GM23338 (cell line): ENCODE results near the gene MARCHF9. TPM values are rescaled to one million over a fixed set of nuclear protein-coding genes. Genes with fewer than 3 reads are reported as not detected.

Experiments
- CREB1 ChIP-seq: fragments of 250-450 bp; sonication (Bioruptor Pico); IDR thresholded peaks from 2 replicates; pipeline ENCODE4 v1.5.0; 2020; ENCODE audit warnings: low read depth, mild to moderate bottlenecking, moderate library complexity
- ETS1 ChIP-seq: IDR thresholded peaks from 2 replicates; pipeline ENCODE4 v1.6.1; 2016; ENCODE audit warnings: antibody characterized with exemption
- EZH2 ChIP-seq: fragments of 200-600 bp; sonication (generic); IDR thresholded peaks from one replicate; pipeline ENCODE4 v1.8.0; 2017; ENCODE audit warnings: antibody characterized with exemption, mild to moderate bottlenecking, low read depth; ENCODE audit not compliant: unreplicated experiment
- EZH2phosphoT487 ChIP-seq: fragments of 200-600 bp; sonication (generic); IDR thresholded peaks from one replicate; pipeline ENCODE4 v1.8.1; 2018; ENCODE audit warnings: antibody characterized with exemption; ENCODE audit not compliant: unreplicated experiment
- JUNB ChIP-seq: IDR thresholded peaks from one replicate; pipeline ENCODE4 v1.6.1; 2016; ENCODE audit warnings: antibody characterized with exemption; ENCODE audit not compliant: unreplicated experiment
- NANOG ChIP-seq: IDR thresholded peaks from 2 replicates; pipeline ENCODE4 v1.6.1; 2016; ENCODE audit warnings: antibody characterized with exemption, borderline replicate concordance
- POLR2AphosphoS5 ChIP-seq: IDR thresholded peaks from 2 replicates; pipeline ENCODE4 v1.6.1; 2016; ENCODE audit warnings: antibody characterized with exemption, low read depth
- REST ChIP-seq: IDR thresholded peaks from one replicate; pipeline ENCODE4 v1.6.1; 2018; ENCODE audit warnings: antibody characterized with exemption; ENCODE audit not compliant: unreplicated experiment
- STAT1 ChIP-seq: IDR thresholded peaks from one replicate; pipeline ENCODE4 v1.6.1; 2016; ENCODE audit warnings: antibody characterized with exemption; ENCODE audit not compliant: unreplicated experiment
- ZNF331 ChIP-seq: fragments of 250-450 bp; sonication (Bioruptor Pico); IDR thresholded peaks from 2 replicates; pipeline ENCODE4 v1.5.0; 2020; ENCODE audit warnings: low read depth, mild to moderate bottlenecking, moderate library complexity
- ZNF462 ChIP-seq: fragments of 250-450 bp; sonication (Bioruptor Pico); IDR thresholded peaks from 2 replicates; pipeline ENCODE4 v1.5.0; 2020; ENCODE audit warnings: mild to moderate bottlenecking, moderate library complexity
- microRNA-seq: library from miRNA; unstranded; fragments of <30 nt; microRNA quantifications from one replicate; pipeline ENCODE4, GENCODE V29; 2017
- polyA plus RNA-seq: library from polyadenylated mRNA; unstranded; fragments of >200 nt; fragmentation: Nextera tagmentation; extraction: Ambion mirVana; gene quantifications from 2 replicates; pipeline ENCODE4 v1.2.1, GENCODE V29; 2016
- small RNA-seq: library from RNA; depleted of rRNA; stranded (forward); fragments of <200 nt; gene quantifications from one replicate; pipeline ENCODE3, GENCODE V24; 2014; ENCODE audit warnings: low replicate concordance
- total RNA-seq: library from RNA; depleted of rRNA; stranded (reverse); fragments of >200 nt; shearing (Covaris generic); gene quantifications from 2 replicates; pipeline ENCODE4 v1.2.3, GENCODE V29; 2014; rRNA removed

The MARCHF9 gene
- total and polyA plus RNA-seq, 2 experiments from 2014 or later: 2.9 to 3.3 TPM

- TF ChIP-seq ZNF462 (no peak), ETS1 (no peak), JUNB (no peak), NANOG (no peak), CREB1 (CRISPR knock-in tag) (no peak), EZH2phosphoT487 (no peak), STAT1 (no peak), EZH2 (no peak), POLR2AphosphoS5 (no peak), ZNF331 (CRISPR knock-in tag) (no peak), REST (no peak)
Measured at GRCh38 chr12:57809425-57809824, 54.5 kb downstream of the MARCHF9 start (continued).

Small RNA genes within 50 kb of the gene (microRNA-seq; reads per million reads assigned to microRNA genes)
- not detected for gene MIR6759

Small RNA genes within 50 kb of the gene (small RNA-seq; reads per million reads assigned to genes)
- gene RNU6-1083P: not detected

Other genes starting within 250 kb of the MARCHF9 start
- 3.9 and 4.1 TPM in 2 replicates for gene DDIT3, start 234.6 kb upstream of the MARCHF9 start, total RNA-seq
- gene DDIT3, start 234.6 kb upstream of the MARCHF9 start, polyA plus RNA-seq: 11.7 and 12.5 TPM in 2 replicates
- 12.5 and 16.9 TPM in 2 replicates for gene MBD6, start 232.3 kb upstream of the MARCHF9 start, total RNA-seq
- gene MBD6, start 232.3 kb upstream of the MARCHF9 start, polyA plus RNA-seq: 17.1 and 18.3 TPM in 2 replicates
- 134 and 157 TPM in 2 replicates for gene DCTN2, start 207.9 kb upstream of the MARCHF9 start, total RNA-seq
- gene DCTN2, start 207.9 kb upstream of the MARCHF9 start, polyA plus RNA-seq: 56.1 and 62.3 TPM in 2 replicates
- 16.5 and 21.3 TPM in 2 replicates for gene KIF5A, start 205.1 kb upstream of the MARCHF9 start, total RNA-seq
- 9.1 and 11.1 TPM in 2 replicates for gene KIF5A, start 205.1 kb upstream of the MARCHF9 start, polyA plus RNA-seq
- gene PIP4K2C, start 163.9 kb upstream of the MARCHF9 start, total RNA-seq: 26.4 and 30.6 TPM in 2 replicates
- gene PIP4K2C, start 163.9 kb upstream of the MARCHF9 start, polyA plus RNA-seq: 10.5 and 10.8 TPM in 2 replicates
- 37.8 and 46.6 TPM in 2 replicates for gene DTX3, start 150.3 kb upstream of the MARCHF9 start, total RNA-seq
- gene DTX3, start 150.3 kb upstream of the MARCHF9 start, polyA plus RNA-seq: 16.7 and 22.8 TPM in 2 replicates
- gene ARHGEF25, start 143.7 kb upstream of the MARCHF9 start, total RNA-seq: 9.9 and 10.2 TPM in 2 replicates
- gene ARHGEF25, start 143.7 kb upstream of the MARCHF9 start, polyA plus RNA-seq: 0.53 TPM in 1 of 2 replicates, not detected in the other
- 2.4 and 2.8 TPM in 2 replicates for gene B4GALNT1, start 121.9 kb upstream of the MARCHF9 start, total RNA-seq
- gene B4GALNT1, start 121.9 kb upstream of the MARCHF9 start, polyA plus RNA-seq: 1.3 and 1.4 TPM in 2 replicates
- gene OS9, start 61.0 kb upstream of the MARCHF9 start, total RNA-seq: 66.1 and 79.7 TPM in 2 replicates
- 27.5 and 29.3 TPM in 2 replicates for gene OS9, start 61.0 kb upstream of the MARCHF9 start, polyA plus RNA-seq
- gene AGAP2, start 16.4 kb upstream of the MARCHF9 start, total RNA-seq: 1.1 and 1.3 TPM in 2 replicates
- gene AGAP2, start 16.4 kb upstream of the MARCHF9 start, polyA plus RNA-seq: 0.36 and 0.38 TPM in 2 replicates
- 15.6 and 32.9 TPM in 2 replicates for gene TSPAN31, start 10.1 kb upstream of the MARCHF9 start, total RNA-seq
- 12.9 and 15.5 TPM in 2 replicates for gene TSPAN31, start 10.1 kb upstream of the MARCHF9 start, polyA plus RNA-seq
- gene CDK4, start 2.8 kb upstream of the MARCHF9 start, total RNA-seq: 198 and 214 TPM in 2 replicates
- gene CDK4, start 2.8 kb upstream of the MARCHF9 start, polyA plus RNA-seq: 105 and 108 TPM in 2 replicates
- 2.7 and 6.8 TPM in 2 replicates for gene CYP27B1, start 12.0 kb downstream of the MARCHF9 start, total RNA-seq
- gene CYP27B1, start 12.0 kb downstream of the MARCHF9 start, polyA plus RNA-seq: 0.83 and 1.1 TPM in 2 replicates
- 12.2 and 18.9 TPM in 2 replicates for gene METTL1, start 17.0 kb downstream of the MARCHF9 start, total RNA-seq
- gene METTL1, start 17.0 kb downstream of the MARCHF9 start, polyA plus RNA-seq: 39.5 and 47.0 TPM in 2 replicates
- 3.0 and 5.3 TPM in 2 replicates for gene EEF1AKMT3, start 17.5 kb downstream of the MARCHF9 start, total RNA-seq
- 1.3 and 1.7 TPM in 2 replicates for gene EEF1AKMT3, start 17.5 kb downstream of the MARCHF9 start, polyA plus RNA-seq
- gene TSFM, start 27.7 kb downstream of the MARCHF9 start, total RNA-seq: 29.5 and 30.9 TPM in 2 replicates
- gene TSFM, start 27.7 kb downstream of the MARCHF9 start, polyA plus RNA-seq: 41.7 and 43.1 TPM in 2 replicates
- gene AVIL, start 63.6 kb downstream of the MARCHF9 start, total RNA-seq: 0.12 and 0.17 TPM in 2 replicates
- gene AVIL, start 63.6 kb downstream of the MARCHF9 start, polyA plus RNA-seq: 0.59 and 1.3 TPM in 2 replicates
- gene CTDSP2, start 91.6 kb downstream of the MARCHF9 start, total RNA-seq: 66.3 and 81.9 TPM in 2 replicates
- 20.8 and 22.8 TPM in 2 replicates for gene CTDSP2, start 91.6 kb downstream of the MARCHF9 start, polyA plus RNA-seq
- gene ATP23, start 186.5 kb downstream of the MARCHF9 start, total RNA-seq: 14.7 and 22.4 TPM in 2 replicates
- 21.0 and 22.1 TPM in 2 replicates for gene ATP23, start 186.5 kb downstream of the MARCHF9 start, polyA plus RNA-seq